AG04449 (cell line): Measurements from ENCODE around the gene PBX3.

ENCODE experiments used
- CTCF ChIA-PET: fragments of 350-600 bp; formaldehyde crosslinking; extraction: SDS; loops from one replicate; lab custom pipeline; 2021; ENCODE audit warnings: antibody characterized with exemption; lab: Yijun Ruan, JAX
- POLR2A ChIA-PET: fragments of 400-600, 350-600 bp; formaldehyde crosslinking; extraction: SDS; loops from one replicate; lab custom pipeline; 2020; ENCODE audit warnings: antibody characterized with exemption, inconsistent platforms; lab: Yijun Ruan, JAX
- DNase-seq: peaks from one replicate; pipeline ENCODE4 v3.0.0-alpha.2; 2010; ENCODE audit warnings: low read depth, low spot score
- H3K4me3 ChIP-seq: 2 replicates; pipeline ENCODE4 v1.5.1; 2011; ENCODE audit warnings: low read depth, mild to moderate bottlenecking, control low read depth, low read length
- CTCF ChIP-seq: IDR thresholded peaks from one replicate; pipeline ENCODE4 v1.5.1; 2011; ENCODE audit warnings: mild to moderate bottlenecking, moderate library complexity, low read length, control low read depth, inconsistent platforms; ENCODE audit not compliant: insufficient read depth; ENCODE audit errors: missing control alignments

PBX3 gene

GRCh38 chr9:125757834-125758233 lies 10.7 kb downstream of the PBX3 start:
- no peak overlapping the region for H3K4me3 ChIP-seq
- CTCF ChIA-PET: no interaction called here
- POLR2A ChIA-PET: no interaction called here
- no peak for DNase-seq
- TF ChIP-seq CTCF: no peak

GRCh38 chr9:125758986-125759763 lies 12.0 kb downstream of the PBX3 start:
- H3K4me3 ChIP-seq: no peak overlapping the region
- no peak for TF ChIP-seq CTCF
- CTCF ChIA-PET: interaction anchor here (0.8 to 0.9 kb wide), 2 partner anchors 10 to 639 kb away, joined by 3 read pairs; no protein-coding TSS in a partner anchor
- POLR2A ChIA-PET: no interaction called here
- no peak for DNase-seq

GRCh38 chr9:125759764-125760129 lies 12.6 kb downstream of the PBX3 start:
- CTCF ChIA-PET: interaction anchor here (0.8 to 0.9 kb wide), 2 partner anchors 9 to 639 kb away, joined by 3 read pairs; no protein-coding TSS in a partner anchor
- TF ChIP-seq CTCF: no peak
- POLR2A ChIA-PET: no interaction called here
- H3K4me3 ChIP-seq: no peak overlapping the region; the same call in 1 of the 2 replicates
- no peak for DNase-seq

- no peak for TF ChIP-seq CTCF
- CTCF ChIA-PET: no interaction called here
- POLR2A ChIA-PET: no interaction called here
- no peak for DNase-seq
- H3K4me3 ChIP-seq: no peak overlapping the region
Observed at GRCh38 chr9:125760537-125760936, 13.4 kb downstream of the PBX3 start.

- ChIA-PET POLR2A (no interaction called here), CTCF (no interaction called here)
- no peak for DNase-seq
- no peak overlapping the region for H3K4me3 ChIP-seq
- no peak for TF ChIP-seq CTCF
Observed at GRCh38 chr9:125761676-125762450, 14.7 kb downstream of the PBX3 start.

- no peak overlapping the region for H3K4me3 ChIP-seq
- no peak for DNase-seq
- ChIA-PET CTCF (interaction anchor here (1.0 kb wide), 1 partner anchor 9 kb away, joined by 3 read pairs; no protein-coding TSS in a partner anchor), POLR2A (no interaction called here)
- TF ChIP-seq CTCF: no peak
Observed at GRCh38 chr9:125763394-125763801, 16.2 kb downstream of the PBX3 start.
